Colonic mucosa (tissue), 4 donors: ENCODE data around the gene THSD4. TPM values are rescaled to one million over a fixed set of nuclear protein-coding genes. Genes with fewer than 3 reads are reported as not detected.
A peak's percentile ranks its signal among the peaks of the same experiment; 100 is the strongest.

Experiments used
- DNase-seq: peaks from one replicate; pipeline ENCODE4 v3.0.0-alpha.2; 2020
- H3K27ac ChIP-seq: fragments of 200-600 bp; one replicate; pipeline ENCODE4 v1.8.0; 2021
- H3K27me3 ChIP-seq: fragments of 200-600 bp; one replicate; pipeline ENCODE4 v1.8.0; 2021
- H3K36me3 ChIP-seq: fragments of 200-600 bp; one replicate; pipeline ENCODE4 v1.8.0; 2021
- H3K4me1 ChIP-seq: fragments of 200-600 bp; one replicate; pipeline ENCODE4 v1.8.0; 2021; ENCODE audit warnings: mild to moderate bottlenecking
- H3K4me3 ChIP-seq: fragments of 200-600 bp; one replicate; pipeline ENCODE4 v1.8.0; 2021
- H3K9ac ChIP-seq, 2 donors: one replicate each; pipeline ENCODE4 v1.7.0; 2013; ENCODE audit warnings: control low read depth in 2 of 2, low read depth in 2 of 2, low read length in 2 of 2
- H3K9me3 ChIP-seq: fragments of 200-600 bp; one replicate; pipeline ENCODE4 v1.8.0; 2021
- intact Hi-C: fragments of 100-400 bp; cut with DNase I; formaldehyde crosslinking; loops from one replicate; pipeline ENCODE4 v1.14.1; 2022
- total RNA-seq, 2 donors: library from RNA; stranded (reverse); fragmentation: NEBNext Ultra II Directional in 1 of 2; extraction: Animal tissue kit (Norgen Biotek cat#: 25700) in 1 of 2; gene quantifications; one replicate each; pipeline ENCODE4 v1.2.1, GENCODE V29; 2021
- TF ChIP-seq, protein P1 (sequence below): fragments of 200-600 bp; IDR thresholded peaks from one replicate; pipeline ENCODE4 v1.8.0; 2022; ENCODE audit warnings: antibody characterized with exemption, mild to moderate bottlenecking
- donor health status: healthy.
- donor health status: DM: no; HTN: no; CAD: no.
- donor health status: DM: no; HTN: no; CAD: no.

The THSD4 gene
- total RNA-seq, 2 donors from 2014 or later = 18.8 to 23.5 TPM

DNA sequence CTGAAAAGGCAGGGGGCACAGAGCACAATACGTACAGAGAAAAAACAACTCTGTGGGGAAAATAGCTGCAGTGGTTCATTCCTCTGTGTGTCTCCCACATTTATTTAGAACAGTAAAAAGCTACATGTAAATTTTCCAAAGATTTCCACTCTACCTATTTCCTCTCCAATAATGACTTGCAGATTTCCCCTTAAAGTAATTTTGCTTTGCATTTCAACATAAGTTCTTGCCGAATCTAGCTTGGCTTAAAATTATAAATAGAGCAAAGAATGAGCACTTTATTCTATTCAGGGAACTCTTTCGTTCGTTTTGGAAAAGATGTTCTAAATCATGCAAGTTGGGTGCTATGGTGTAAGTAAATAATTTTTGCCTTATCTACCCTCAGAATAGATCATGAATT, 636.9 kb downstream of the THSD4 start:
- no peaks in the 10 kb centered on the region for H3K27me3 ChIP-seq
- H3K36me3 ChIP-seq = no peaks in the 10 kb centered on the region
- DNase-seq = no peak
- peak overlapping the region; percentile 34 for H3K27ac ChIP-seq
- TF ChIP-seq, protein P1, sequence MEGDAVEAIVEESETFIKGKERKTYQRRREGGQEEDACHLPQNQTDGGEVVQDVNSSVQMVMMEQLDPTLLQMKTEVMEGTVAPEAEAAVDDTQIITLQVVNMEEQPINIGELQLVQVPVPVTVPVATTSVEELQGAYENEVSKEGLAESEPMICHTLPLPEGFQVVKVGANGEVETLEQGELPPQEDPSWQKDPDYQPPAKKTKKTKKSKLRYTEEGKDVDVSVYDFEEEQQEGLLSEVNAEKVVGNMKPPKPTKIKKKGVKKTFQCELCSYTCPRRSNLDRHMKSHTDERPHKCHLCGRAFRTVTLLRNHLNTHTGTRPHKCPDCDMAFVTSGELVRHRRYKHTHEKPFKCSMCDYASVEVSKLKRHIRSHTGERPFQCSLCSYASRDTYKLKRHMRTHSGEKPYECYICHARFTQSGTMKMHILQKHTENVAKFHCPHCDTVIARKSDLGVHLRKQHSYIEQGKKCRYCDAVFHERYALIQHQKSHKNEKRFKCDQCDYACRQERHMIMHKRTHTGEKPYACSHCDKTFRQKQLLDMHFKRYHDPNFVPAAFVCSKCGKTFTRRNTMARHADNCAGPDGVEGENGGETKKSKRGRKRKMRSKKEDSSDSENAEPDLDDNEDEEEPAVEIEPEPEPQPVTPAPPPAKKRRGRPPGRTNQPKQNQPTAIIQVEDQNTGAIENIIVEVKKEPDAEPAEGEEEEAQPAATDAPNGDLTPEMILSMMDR = no peak
- H3K9ac ChIP-seq = no peak overlapping the region
- no peak overlapping the region for H3K4me3 ChIP-seq
- peaks cover 7% of the 10 kb centered on the region for H3K4me1 ChIP-seq
- no peaks in the 10 kb centered on the region for H3K9me3 ChIP-seq
- intact Hi-C loops = loop anchor here (5.0 kb wide), 1 partner anchor 405 kb away; no protein-coding TSS in a partner anchor

DNA sequence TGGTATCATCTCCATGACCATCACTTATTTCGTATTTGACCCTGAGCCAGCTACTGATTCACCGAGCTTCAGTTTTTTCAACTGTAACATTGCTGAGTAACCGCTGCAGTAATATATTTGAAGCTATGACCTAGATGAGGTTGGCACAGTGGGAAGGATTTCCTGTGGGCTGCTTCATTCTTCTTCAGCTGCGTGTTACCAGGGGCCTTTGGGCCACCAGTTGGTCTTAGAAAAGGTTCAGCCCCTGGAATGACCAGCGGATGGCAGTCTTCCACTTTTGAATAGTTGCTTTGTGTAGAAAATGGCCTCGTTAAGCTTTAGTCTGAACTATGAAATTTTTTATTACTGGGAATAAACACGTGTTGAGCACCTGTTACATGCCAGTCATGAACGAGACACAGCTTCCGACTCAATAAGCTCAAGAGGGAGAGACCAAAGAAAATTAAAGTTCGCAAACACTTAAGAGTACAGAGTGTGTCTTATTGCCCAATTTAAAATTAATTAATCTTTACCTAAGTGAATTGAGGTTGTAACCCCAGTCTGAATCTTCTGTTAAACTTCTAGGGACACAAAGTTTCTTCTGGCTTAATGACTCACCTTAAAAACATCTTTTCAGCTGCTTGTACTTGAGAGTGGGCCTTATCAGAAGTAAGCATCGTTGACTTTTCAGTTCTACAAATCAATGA, 637.5 kb downstream of the THSD4 start:
- peak; percentile 83 for DNase-seq
- no peaks in the 10 kb centered on the region for H3K36me3 ChIP-seq
- intact Hi-C loops = loop anchor here (5.0 kb wide), 1 partner anchor 405 kb away; no protein-coding TSS in a partner anchor
- H3K27ac ChIP-seq = peak overlapping the region; percentile 48
- TF ChIP-seq, protein P1 = peak; percentile 49
- H3K9ac ChIP-seq = no peak overlapping the region
- H3K4me3 ChIP-seq = no peak overlapping the region
- no peaks in the 10 kb centered on the region for H3K27me3 ChIP-seq
- H3K9me3 ChIP-seq = no peaks in the 10 kb centered on the region
- H3K4me1 ChIP-seq = peaks cover 7% of the 10 kb centered on the region

DNA sequence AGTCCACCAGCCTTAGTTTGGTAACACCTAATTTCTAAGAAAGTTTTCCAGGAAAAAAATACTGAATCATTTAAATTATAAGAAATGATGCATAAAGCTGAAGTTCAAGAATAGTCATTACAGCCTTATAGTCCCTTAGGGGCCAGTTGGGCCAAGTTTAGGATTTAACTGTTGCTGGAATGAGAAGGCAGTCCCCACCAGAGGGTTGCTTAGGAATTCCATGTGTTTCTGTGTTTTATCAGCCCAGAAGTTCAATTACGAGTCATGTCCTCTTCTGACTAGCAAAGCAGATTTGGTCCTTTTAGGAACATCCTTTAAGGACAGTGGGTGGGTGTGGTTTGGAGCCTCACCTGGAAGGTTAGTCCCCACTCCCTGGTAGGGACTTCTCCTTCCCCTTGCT, 638.1 kb downstream of the THSD4 start:
- Histone ChIP-seq H3K4me3 (no peak overlapping the region), H3K9ac (no peak overlapping the region), H3K36me3 (no peaks in the 10 kb centered on the region), H3K4me1 (peaks cover 7% of the 10 kb centered on the region), H3K9me3 (no peaks in the 10 kb centered on the region), H3K27me3 (no peaks in the 10 kb centered on the region), H3K27ac (peak overlapping the region; percentile 48)
- TF ChIP-seq, protein P1 = no peak
- DNase-seq = no peak
- intact Hi-C loops = loop anchor here (5.0 kb wide), 1 partner anchor 404 kb away; no protein-coding TSS in a partner anchor

DNA sequence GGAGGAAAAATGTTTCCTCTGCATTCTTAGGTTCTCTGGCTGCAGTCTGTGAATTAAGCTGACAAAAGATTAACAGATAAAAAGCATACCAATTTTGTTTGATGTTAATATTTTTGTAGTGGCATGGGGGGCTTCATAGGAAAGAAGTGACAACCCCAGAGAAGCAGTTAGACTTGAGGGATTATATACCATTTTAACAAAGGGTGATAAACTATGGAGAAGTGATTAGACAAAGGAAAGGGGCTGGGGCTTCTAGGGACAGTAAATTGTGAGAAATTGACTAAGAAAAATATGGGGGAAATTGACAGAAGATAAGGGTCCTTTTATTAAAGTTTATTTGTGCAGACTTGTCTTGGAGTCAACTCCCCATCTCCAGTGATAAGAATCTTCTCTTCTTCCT, 639.4 kb downstream of the THSD4 start:
- no peak for DNase-seq
- H3K27me3 ChIP-seq = no peaks in the 10 kb centered on the region
- H3K9me3 ChIP-seq = no peaks in the 10 kb centered on the region
- H3K9ac ChIP-seq = peak overlapping the region in 1 of 2 donors; percentile 43
- peaks cover 7% of the 10 kb centered on the region for H3K4me1 ChIP-seq
- no peak overlapping the region for H3K4me3 ChIP-seq
- intact Hi-C loops = loop anchor here (5.0 kb wide), 1 partner anchor 403 kb away; no protein-coding TSS in a partner anchor
- TF ChIP-seq, protein P1 = no peak
- H3K27ac ChIP-seq = peak overlapping the region; percentile 53
- no peaks in the 10 kb centered on the region for H3K36me3 ChIP-seq

DNA sequence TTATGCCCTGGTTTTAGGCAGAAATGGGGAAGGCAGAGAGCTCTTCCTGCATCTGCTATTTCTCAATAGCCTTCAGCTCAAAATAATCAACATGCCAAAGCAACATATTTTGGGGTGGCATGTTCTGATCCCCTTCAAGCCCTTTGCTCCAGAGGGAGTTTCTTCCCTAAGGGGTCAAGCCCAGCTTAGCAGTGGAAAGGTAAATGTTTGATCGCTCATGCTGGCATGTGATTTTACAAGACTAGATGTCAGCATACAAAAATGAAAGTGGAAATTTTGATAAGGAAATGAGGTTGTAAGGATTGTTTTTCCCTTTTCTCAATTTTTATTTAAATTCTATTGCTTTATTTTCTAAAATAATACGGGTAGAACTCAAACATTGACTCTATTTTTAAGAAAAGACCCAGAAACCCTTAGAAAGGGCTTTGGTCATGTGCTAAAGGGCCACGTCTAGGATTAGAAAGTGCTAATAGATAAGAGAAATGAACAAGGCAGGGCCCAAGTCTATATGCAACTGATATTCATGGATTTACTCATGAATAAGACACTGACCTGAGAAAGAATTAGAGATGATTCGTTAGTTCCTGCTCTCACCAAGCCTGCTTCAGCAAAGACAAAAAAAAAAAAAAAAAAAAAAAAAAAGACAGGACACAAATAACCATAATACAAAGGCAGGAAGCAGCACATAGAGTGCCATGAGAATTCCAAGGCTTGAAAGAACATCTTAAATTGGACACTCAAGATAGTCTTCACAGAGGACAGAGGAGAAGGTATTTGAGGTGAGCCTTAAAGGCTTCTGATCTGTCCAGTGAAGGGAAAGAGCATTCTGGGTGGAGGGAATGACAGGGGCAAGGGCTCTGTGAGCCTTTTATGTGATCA, 640.1 kb downstream of the THSD4 start:
- no peak for DNase-seq

More for the DNA sequence above, 640.1 kb downstream of the THSD4 start:
- H3K9me3 ChIP-seq = no peaks in the 10 kb centered on the region
- H3K27me3 ChIP-seq = no peaks in the 10 kb centered on the region
- intact Hi-C loops = no loop called here
- H3K9ac ChIP-seq = peak overlapping the region in 1 of 2 donors; percentile 43
- no peaks in the 10 kb centered on the region for H3K36me3 ChIP-seq
- H3K4me3 ChIP-seq = no peak overlapping the region
- H3K4me1 ChIP-seq = peaks cover 7% of the 10 kb centered on the region
- H3K27ac ChIP-seq = peak overlapping the region; percentile 53
- TF ChIP-seq, protein P1 = no peak
